Measurements from ENCODE around the gene PLCXD3.

GRCh38 chr5:41345295-41345694, 165.1 kb downstream of the PLCXD3 start:
- TF ChIP-seq TAF1 (IDR thresholded peaks at IDR 0.05; ENCODE audit: low read depth) (no peak), REST (IDR thresholded peaks at IDR 0.05; ENCODE audit: low read depth) (no peak)
